Mucosa of gallbladder (tissue), 1 donor: Measurements from ENCODE around the gene RNF8. TPM values are rescaled to one million over a fixed set of nuclear protein-coding genes. Genes with fewer than 3 reads are reported as not detected.

ENCODE experiments used
- DNase-seq: peaks from one replicate; pipeline ENCODE4 v3.0.0-alpha.2; 2020; ENCODE audit warnings: low spot score
- total RNA-seq: library from RNA; stranded (reverse); gene quantifications from one replicate; pipeline ENCODE4 v1.2.1, GENCODE V29; 2021
- donor health status: DM: no; HTN: no; CAD: no.

The RNF8 gene
- total RNA-seq, 1 donor from 2014 or later: 17.7 TPM

DNA sequence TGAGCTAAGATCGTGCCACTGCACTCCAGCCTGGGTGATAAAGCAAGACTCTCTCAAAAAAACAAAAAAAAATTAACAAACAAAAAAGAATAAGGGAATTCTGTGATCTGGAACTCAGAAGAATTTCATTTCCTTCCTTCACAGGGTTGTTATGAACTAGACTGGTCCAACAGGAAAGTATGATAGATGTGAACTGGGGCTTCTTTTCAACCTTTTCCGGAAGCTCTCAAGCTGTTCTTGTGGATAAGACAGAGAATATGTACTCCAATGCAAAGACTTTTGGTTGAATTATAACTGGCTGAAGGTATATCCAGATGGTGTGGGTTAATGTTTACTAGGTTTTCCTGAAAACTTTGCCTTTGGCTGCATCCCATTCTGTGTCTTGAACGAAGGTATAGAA, 5.3 kb downstream of the RNF8 start:
- DNase-seq: no peak

DNA sequence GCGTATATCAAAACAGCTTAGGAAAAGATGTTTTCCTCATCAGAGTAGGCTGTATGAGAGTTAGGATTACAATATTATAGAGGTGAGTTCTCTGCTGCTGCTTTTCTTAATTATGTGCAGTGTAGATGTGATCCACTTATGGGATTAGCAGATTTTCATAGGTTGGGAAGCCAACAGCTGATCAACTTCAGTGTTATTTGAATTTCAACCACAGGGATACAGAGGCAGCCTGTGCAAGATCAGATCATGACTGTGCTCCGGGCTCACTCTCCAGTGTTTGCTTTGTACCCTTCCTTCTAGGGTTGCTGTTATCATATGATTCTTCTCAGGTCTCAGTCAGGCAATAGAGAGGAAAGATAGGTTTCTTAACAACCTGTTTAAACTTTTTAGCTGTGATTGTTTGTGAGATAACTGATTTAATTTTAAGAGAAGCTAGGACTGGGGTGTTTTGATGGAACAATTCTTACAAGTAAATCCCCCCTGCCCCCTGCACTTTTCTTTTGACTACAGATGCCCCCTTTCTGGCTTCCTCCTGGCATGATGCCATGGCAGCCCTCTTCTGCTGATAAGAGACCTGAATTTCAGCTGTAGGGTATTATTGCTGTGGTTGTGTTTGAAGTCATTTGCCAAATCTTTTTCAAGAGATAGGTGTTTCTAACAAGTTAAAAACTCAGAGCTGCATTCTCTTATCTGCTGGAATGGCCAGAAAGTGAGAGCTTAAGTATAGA, 8.5 kb downstream of the RNF8 start:
- no peak for DNase-seq

DNA sequence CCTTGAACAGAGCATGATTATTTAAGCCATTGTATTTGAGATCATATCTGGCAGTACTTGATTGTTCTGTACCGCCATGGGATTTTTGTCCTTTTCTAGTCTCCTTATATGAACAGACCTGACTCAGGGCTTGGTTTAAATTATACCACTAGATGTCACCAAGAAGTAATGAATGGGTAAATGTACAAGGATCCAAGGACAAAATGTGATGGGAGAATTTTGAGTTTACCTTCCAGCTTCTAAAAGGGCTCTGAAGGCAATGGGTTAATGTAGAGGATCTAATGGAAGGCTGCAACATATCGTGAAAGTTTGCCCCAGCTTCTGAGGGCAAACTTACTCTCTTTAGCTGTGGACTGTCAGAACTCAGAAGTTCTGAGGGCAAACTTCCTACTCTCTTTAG, 12.0 kb downstream of the RNF8 start:
- no peak for DNase-seq

DNA sequence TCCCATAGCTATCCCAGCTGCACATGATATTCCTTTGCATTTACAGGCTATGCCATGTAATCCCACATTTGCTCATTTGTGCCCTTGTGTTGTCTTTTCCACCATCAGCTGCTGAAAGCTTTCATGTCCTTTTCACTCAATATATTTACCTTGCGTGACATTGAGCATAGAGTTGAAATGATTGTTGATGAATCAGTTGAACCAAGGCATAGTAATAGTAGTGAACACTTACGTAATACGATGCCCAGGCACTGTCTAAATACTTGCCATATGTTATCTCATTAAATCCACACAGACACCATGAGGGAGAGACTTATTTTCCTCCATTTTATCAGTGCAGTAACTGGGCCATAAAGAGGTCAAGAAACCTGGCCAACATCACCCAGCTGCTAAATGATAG, 13.1 kb downstream of the RNF8 start:
- no peak for DNase-seq

- DNase-seq: no peak
Measured at GRCh38 chr6:37368961-37369320, 15.2 kb downstream of the RNF8 start.

DNA sequence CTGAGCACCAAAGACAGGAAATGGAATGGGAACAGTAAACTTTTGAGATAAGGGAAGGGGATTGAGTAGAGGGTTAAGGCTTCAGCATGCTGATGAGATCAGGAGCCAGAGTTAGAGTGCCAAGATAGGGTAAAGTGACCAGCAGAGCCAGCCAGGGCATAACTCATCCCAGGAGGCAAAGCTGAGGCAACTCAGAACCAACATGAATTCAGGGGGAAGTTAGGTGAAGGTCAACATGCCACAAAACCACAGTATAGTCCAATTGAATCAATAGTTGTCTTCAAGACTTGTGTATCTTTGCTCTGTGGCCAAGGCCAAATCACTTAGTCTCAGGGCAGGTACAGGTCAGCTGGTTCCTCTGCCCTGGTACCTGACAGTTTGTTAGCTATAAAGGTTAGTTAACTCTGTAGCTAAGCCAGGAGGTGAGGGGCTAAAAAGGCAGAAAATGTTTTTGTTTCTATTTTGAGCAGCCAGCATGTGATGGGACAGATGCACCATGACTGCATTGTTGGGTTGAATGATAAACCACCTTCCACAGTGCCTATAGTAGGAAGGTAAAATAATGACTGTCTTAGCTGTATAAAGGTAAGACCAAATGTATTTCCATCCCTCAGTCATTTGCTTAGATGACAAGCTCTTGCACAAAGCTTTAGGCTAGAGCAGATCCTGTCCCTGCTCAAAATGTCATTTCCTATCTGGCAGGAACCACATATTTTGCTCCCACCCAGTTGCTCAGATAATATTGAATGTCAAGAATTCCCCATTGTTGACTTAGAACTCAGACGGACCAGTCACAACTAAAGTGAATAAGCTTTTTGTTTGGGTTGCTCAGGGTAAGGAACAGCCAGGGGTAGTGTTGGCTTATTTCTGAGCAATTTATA, 15.8 kb downstream of the RNF8 start:
- no peak for DNase-seq

DNA sequence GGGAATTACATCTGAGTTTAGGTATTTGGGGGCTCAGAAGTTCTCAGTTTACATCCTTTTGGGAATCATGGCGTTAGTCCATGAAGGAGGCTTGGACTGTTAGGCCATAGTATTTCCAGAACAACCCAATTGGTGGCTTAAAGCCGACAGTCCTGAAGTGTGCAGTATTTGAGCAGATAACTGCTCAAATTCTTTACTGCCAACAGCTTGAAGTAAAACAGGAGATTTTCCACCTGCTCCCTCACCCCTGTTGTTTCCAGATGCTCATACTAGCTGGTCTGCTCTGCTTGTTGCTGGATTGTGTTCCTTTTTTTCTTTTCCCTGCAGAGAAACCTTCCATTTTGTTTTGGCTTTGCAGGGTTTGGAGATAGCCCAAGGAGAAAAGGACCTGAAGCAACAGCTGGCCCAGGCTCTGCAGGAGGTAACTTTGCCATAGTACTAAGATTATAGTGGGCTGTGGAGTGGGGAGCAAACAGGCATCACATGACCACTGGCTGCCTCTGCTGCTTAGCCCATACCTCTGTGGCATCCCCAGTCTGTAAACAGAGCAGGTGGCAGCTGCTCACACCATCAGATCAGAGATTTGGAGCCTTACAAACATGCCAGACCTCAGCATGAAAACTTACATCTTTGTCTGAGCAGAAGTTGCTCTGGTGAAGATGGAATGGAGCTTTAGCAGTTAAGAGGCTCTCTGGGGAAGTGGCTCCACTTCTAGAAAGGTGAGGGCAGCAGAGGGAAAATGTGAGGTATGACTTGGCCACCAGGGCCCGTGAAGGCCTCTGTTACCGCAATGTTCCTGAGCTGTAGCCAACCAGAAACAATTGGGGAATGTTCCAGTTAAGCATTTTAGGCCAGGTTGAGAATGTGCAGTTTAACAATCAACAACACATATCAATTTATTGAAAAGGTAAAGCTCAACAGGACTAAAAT, 17.6 kb downstream of the RNF8 start:
- no peak for DNase-seq

DNA sequence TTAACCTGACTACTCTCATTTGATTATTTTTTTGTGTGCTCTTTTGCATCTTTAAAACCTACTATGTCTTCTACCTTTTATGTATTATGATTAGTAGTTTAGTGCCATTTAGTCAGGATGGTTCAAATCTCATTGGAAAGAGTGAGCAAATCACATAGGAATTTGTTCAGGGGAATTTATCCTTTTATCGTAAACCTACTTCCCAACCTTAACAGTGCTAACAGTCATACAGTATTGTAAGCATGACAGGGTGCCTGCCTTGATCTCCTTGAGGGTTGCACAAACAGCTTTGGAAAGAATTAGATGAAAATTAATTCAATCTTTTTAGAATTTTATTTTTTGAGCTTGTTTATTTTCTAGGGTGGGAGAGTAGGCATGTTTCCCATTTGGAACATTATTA, 18.3 kb downstream of the RNF8 start:
- no peak for DNase-seq

- no peak for DNase-seq
Measured at GRCh38 chr6:37373822-37374471, 20.2 kb downstream of the RNF8 start.

- no peak for DNase-seq
Measured at GRCh38 chr6:37375376-37375775, 21.6 kb downstream of the RNF8 start.

DNA sequence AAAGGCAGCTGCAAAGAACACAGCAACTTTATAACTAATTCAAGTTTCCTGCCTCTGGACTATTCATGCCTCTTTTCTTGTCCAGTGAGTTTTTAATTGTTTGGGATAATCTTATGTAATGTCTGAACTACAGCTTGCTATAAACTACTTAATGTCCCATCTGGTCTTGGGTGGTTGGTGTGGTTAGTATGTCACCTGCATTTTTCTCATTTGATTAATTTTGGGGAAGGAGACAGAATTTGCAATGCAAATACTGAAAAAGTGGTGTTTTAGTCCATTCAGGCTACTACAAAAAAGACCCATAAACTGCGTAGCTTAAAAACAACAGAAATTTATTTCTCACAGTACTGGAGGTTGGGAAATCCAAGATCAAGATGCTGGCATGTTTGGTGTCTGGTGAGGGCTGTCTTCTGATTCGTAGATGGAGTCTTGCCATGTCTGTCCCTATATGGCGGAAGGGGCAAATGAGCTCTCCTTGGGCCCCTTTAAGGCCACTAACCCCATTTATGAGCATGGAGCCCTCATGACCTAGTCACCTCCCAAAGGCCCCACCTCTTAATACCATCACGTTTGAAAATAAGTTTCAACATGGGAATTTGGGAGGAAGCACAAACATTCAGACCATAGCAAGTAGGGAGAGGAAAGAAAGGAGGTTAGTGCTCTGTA, 22.4 kb downstream of the RNF8 start:
- DNase-seq: no peak

- no peak for DNase-seq
Measured at GRCh38 chr6:37381579-37381978, 27.8 kb downstream of the RNF8 start.

DNA sequence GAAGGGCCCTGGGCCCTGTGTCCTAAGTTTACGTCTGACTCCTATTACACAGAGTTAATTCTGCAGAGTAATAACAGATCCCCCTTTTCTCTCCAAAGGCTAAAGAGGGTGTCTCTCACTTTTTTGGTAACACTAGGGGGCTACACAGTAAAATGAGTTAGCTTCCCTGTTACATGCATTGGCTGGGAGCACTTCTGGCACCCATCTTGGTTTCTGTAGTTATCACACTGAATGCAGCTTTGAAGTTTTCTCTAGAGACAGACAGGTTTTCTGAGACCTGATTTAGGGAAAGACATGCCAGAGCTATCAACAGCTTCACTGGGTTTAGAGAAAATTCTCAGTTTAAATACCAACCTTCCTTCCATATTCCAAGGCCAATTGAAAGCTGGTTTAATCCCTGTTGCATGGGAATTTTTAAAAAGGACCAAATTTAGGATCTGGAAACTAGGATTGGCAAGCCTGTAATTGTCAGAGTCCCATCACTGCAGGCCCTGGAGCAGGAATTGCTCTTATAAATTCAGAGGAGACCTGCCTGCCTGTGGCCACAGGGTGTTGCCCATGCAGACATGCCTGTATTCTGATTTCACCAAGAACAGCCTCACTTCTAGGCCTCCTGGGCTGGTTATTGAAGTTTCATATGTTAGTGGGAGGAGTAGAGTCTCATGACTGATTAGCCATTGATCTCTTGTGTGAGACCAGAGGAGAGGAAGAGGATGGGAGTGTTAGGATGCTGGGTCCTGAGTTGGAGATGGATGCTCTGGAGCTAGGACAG, 29.4 kb downstream of the RNF8 start:
- DNase-seq: no peak

DNA sequence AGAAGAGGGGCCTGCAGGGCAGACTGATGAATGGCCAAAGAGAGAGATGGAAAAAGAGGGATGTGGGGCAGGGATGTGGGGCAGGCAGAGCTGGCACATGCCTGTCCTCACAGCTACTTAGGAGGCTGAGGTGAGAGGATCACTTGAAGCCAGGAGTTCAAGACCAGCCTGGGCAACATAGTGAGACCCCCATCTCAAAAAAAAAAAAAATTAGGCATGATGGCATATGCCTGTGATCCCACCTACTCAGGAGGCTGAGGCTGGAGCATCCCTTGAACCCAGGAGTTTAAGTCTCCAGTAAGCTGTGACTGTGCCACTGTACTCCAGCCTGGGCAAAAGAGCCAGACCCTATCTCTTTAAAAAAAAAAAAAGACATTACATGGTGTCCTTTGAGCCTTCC, 34.8 kb downstream of the RNF8 start:
- no peak for DNase-seq

DNA sequence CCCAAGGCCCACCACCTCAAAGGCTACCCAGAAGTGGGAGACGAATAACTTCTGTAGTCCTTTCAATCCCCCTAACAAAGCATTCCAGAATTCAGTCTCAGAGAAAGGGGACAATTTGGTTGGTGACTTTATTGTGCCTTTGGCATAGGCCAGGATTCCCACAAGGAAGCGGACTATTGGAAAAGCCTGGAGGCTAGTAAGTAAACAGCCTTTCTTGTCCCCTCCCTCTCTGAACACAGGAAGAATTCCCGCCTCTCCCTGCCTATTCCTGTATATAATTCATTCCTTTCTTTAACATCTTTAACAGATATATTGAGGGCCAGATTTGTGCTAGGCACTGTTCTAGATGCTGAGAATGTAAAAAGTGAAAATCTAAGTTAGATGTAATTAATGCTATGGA, 36.1 kb downstream of the RNF8 start:
- DNase-seq: no peak

DNA sequence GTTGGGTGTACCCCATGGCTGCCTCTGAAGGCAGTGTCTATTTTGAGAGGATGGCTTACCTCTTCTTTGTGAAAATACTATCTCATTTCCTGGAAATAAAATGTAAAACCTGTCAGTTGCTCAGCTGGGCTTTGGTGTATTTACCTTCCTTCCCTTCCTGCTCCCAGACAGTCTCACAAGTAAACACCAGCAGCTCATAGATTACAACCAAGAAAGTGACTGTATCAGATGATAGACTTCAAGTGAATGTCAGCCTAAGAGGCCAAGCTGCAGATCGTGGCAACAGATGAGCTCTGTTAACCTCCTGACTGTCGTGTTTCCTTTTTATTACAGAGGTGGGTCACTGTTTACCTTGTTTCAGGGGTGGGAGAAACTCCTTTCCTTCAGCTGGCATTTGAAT, 37.3 kb downstream of the RNF8 start:
- DNase-seq: no peak

DNA sequence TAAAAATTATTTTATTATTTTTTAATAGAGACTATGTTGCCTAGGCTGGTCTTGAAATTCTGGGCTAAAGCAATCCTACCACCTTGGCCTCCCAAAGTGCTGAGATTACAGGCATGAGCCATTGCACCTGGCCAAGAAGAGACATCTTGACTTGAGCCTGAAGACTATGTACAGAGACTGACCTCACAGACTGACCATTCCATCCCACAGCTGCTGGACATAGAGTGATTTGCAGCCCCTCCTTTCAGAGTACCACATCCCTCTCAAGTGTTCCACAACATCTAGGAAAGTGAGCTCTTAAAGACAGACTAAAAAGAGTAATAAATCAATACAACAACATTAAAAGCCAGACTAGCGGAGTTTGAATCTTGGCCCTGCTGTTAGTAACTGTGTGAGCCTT, 39.0 kb downstream of the RNF8 start:
- no peak for DNase-seq

DNA sequence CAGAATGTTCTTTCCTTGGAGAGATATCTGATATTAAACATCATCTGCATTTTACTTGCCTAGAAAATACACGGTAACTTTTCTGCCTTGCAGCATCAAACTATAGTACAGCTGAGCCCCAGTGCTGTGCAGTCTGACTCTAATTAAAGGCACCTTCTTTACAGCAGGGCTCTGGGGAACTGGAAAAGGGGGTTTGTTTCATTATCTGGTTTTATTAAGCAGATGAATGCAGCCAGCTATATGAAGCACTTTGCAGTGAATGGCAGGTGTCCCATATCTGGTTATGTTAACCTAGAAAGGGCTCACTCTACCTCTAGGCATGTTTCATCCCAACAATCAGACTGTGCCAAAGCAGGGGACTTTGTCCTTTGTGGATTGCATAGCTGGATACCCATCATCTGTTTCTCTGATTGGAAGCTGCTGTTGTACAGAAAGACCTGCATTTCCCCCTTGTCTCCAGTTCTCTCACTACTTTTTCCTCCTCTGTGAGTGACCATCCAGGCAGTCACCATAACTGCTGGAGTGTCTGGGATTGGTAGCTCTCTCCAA, 39.7 kb downstream of the RNF8 start:
- DNase-seq: no peak

DNA sequence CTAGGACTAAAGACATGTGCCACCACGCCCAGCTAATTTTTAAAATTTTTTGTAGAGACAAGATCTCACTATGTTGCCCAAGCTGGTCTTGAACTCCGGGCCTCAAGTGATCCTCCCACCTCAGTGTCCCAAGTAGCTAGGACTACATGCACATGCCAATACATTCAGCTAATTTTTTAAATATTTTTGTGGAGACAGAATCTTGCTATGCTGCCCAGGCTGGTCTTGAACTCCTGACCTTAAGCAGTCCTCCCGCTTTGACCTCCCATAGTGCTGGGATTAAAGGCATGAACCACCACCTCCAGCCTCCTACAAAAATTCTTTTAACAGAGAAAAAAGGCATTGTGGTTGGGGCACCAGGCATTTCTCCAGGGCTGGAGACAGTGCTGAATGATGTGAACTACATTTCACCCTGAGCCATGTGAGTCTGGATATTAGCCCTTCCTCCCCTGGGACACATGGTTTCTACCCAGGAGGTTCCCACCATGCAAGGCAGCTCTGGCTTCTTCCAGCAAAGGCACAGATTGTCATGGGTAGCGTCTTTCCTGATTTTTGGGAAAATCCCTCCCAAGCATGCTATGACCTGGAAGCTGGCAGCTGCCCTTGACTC, 42.9 kb downstream of the RNF8 start:
- no peak for DNase-seq

GRCh38 chr6:37399131-37399530, 45.3 kb downstream of the RNF8 start:
- DNase-seq: no peak
